GM23338 (cell line): ENCODE measurements around the gene FEZF1. TPM values are rescaled to one million over a fixed set of nuclear protein-coding genes. Genes with fewer than 3 reads are reported as not detected.

Source experiments
- ATAC-seq: fragments of 200-7000 bp; cut with Tn5 transposase; 3 replicates; pipeline ENCODE4 v1.9.1; 2020
- DNase-seq: peaks from one replicate; pipeline ENCODE4 v3.0.0-alpha.2; 2015; ENCODE audit warnings: low spot score
- H2AFZ ChIP-seq: fragments of 200-600 bp; sonication (generic); 2 replicates; pipeline ENCODE4 v1.8.0; 2016; ENCODE audit warnings: antibody characterized with exemption, mild to moderate bottlenecking, moderate library complexity
- H3F3A ChIP-seq: fragments of 200-600 bp; sonication (generic); replicated peaks from 2 replicates; pipeline ENCODE4 v1.8.0; 2017; ENCODE audit warnings: antibody characterized with exemption, mixed run types, low read depth
- H3K27ac ChIP-seq: fragments of 200-600 bp; sonication (generic); 2 replicates; pipeline ENCODE4 v1.6.1; 2016; ENCODE audit warnings: low read depth
- H3K27me3 ChIP-seq: fragments of 200-600 bp; sonication (generic); 2 replicates; pipeline ENCODE4 v1.8.0; 2016; ENCODE audit warnings: mild to moderate bottlenecking, mixed run types, moderate library complexity; ENCODE audit not compliant: insufficient read depth
- H3K36me3 ChIP-seq: fragments of 200-600 bp; sonication (generic); 2 replicates; pipeline ENCODE4 v1.8.0; 2016; ENCODE audit warnings: mild to moderate bottlenecking; ENCODE audit not compliant: insufficient read depth
- H3K4me1 ChIP-seq: fragments of 200-600 bp; sonication (generic); 2 replicates; pipeline ENCODE4 v1.8.0; 2016; ENCODE audit warnings: mild to moderate bottlenecking, moderate library complexity; ENCODE audit not compliant: insufficient read depth
- H3K4me2 ChIP-seq: fragments of 200-600 bp; sonication (generic); 2 replicates; pipeline ENCODE4 v1.7.1; 2017; ENCODE audit warnings: mixed run types
- H3K4me3 ChIP-seq: fragments of 200-600 bp; sonication (generic); 2 replicates; pipeline ENCODE4 v1.6.1; 2016; ENCODE audit warnings: mixed run types
- H3K79me2 ChIP-seq: fragments of 200-600 bp; sonication (generic); replicated peaks from 2 replicates; pipeline ENCODE4 v1.8.0; 2017; ENCODE audit warnings: mild to moderate bottlenecking; ENCODE audit not compliant: insufficient read depth
- H3K9me2 ChIP-seq: fragments of 200-600 bp; sonication (generic); 2 replicates; pipeline ENCODE4 v1.8.0; 2017; ENCODE audit not compliant: insufficient read depth
- H4K20me1 ChIP-seq: fragments of 200-600 bp; sonication (generic); replicated peaks from 2 replicates; pipeline ENCODE4 v1.8.0; 2017; ENCODE audit warnings: mild to moderate bottlenecking; ENCODE audit not compliant: insufficient read depth
- H3K27ac Mint-ChIP-seq: 2 replicates; pipeline ENCODE4 v1.8.0; 2020; ENCODE audit warnings: inconsistent platforms, mild to moderate bottlenecking, moderate library complexity, mixed read lengths
- H3K27me3 Mint-ChIP-seq: 3 replicates; pipeline ENCODE4 v1.8.0; 2022; ENCODE audit warnings: low read depth, mild to moderate bottlenecking, moderate library complexity, mixed read lengths, inconsistent platforms; ENCODE audit not compliant: insufficient read depth, poor library complexity
- H3K36me3 Mint-ChIP-seq: 3 replicates; pipeline ENCODE4 v1.8.0; 2021; ENCODE audit warnings: low read depth, mild to moderate bottlenecking, inconsistent platforms, moderate library complexity, mixed read lengths
- H3K4me1 Mint-ChIP-seq: 3 replicates; pipeline ENCODE4 v1.8.0; 2020; ENCODE audit warnings: mild to moderate bottlenecking, inconsistent platforms, mixed read lengths
- H3K4me3 Mint-ChIP-seq: 3 replicates; pipeline ENCODE4 v1.8.0; 2021; ENCODE audit warnings: moderate library complexity, mild to moderate bottlenecking, inconsistent platforms, mixed read lengths
- H3K9me3 Mint-ChIP-seq: 3 replicates; pipeline ENCODE4 v1.8.0; 2020; ENCODE audit warnings: moderate library complexity, mild to moderate bottlenecking, inconsistent platforms, mixed read lengths
- CREB1 ChIP-seq: fragments of 250-450 bp; sonication (Bioruptor Pico); IDR thresholded peaks from 2 replicates; pipeline ENCODE4 v1.5.0; 2020; ENCODE audit warnings: low read depth, mild to moderate bottlenecking, moderate library complexity
- EZH2 ChIP-seq: fragments of 200-600 bp; sonication (generic); IDR thresholded peaks from one replicate; pipeline ENCODE4 v1.8.0; 2017; ENCODE audit warnings: antibody characterized with exemption, mild to moderate bottlenecking, low read depth; ENCODE audit not compliant: unreplicated experiment
- EZH2phosphoT487 ChIP-seq: fragments of 200-600 bp; sonication (generic); IDR thresholded peaks from one replicate; pipeline ENCODE4 v1.8.1; 2018; ENCODE audit warnings: antibody characterized with exemption; ENCODE audit not compliant: unreplicated experiment
- JUNB ChIP-seq: IDR thresholded peaks from one replicate; pipeline ENCODE4 v1.6.1; 2016; ENCODE audit warnings: antibody characterized with exemption; ENCODE audit not compliant: unreplicated experiment
- NANOG ChIP-seq: IDR thresholded peaks from 2 replicates; pipeline ENCODE4 v1.6.1; 2016; ENCODE audit warnings: antibody characterized with exemption, borderline replicate concordance
- REST ChIP-seq: IDR thresholded peaks from one replicate; pipeline ENCODE4 v1.6.1; 2018; ENCODE audit warnings: antibody characterized with exemption; ENCODE audit not compliant: unreplicated experiment
- STAT1 ChIP-seq: IDR thresholded peaks from one replicate; pipeline ENCODE4 v1.6.1; 2016; ENCODE audit warnings: antibody characterized with exemption; ENCODE audit not compliant: unreplicated experiment
- ZNF114 ChIP-seq: fragments of 250-450 bp; sonication (Bioruptor Pico); IDR thresholded peaks from 2 replicates; pipeline ENCODE4 v1.5.0; 2020; ENCODE audit warnings: mild to moderate bottlenecking, moderate library complexity
- ZNF331 ChIP-seq: fragments of 250-450 bp; sonication (Bioruptor Pico); IDR thresholded peaks from 2 replicates; pipeline ENCODE4 v1.5.0; 2020; ENCODE audit warnings: low read depth, mild to moderate bottlenecking, moderate library complexity
- ZNF462 ChIP-seq: fragments of 250-450 bp; sonication (Bioruptor Pico); IDR thresholded peaks from 2 replicates; pipeline ENCODE4 v1.5.0; 2020; ENCODE audit warnings: mild to moderate bottlenecking, moderate library complexity
- polyA plus RNA-seq: library from polyadenylated mRNA; unstranded; fragments of >200 nt; fragmentation: Nextera tagmentation; extraction: Ambion mirVana; gene quantifications from 2 replicates; pipeline ENCODE4 v1.2.1, GENCODE V29; 2016
- total RNA-seq: library from RNA; depleted of rRNA; stranded (reverse); fragments of >200 nt; shearing (Covaris generic); gene quantifications from 2 replicates; pipeline ENCODE4 v1.2.3, GENCODE V29; 2014
- TF ChIP-seq, protein P1 (sequence below): IDR thresholded peaks from 2 replicates; pipeline ENCODE4 v1.6.1; 2016; ENCODE audit warnings: antibody characterized with exemption

FEZF1 gene
- total and polyA plus RNA-seq, 2 experiments from 2014 or later: 1.0 to 2.3 TPM

- TF ChIP-seq EZH2 (no peak), CREB1 (no peak), STAT1 (no peak), JUNB (no peak), EZH2phosphoT487 (no peak), REST (no peak)
Measured at GRCh38 chr7:122261442-122261841, 43.1 kb downstream of the FEZF1 start (continued).

GRCh38 chr7:122261016-122261415 lies 43.5 kb downstream of the FEZF1 start:
- Histone ChIP-seq H3K27me3 (no peaks in the 10 kb centered on the region), H3K4me1 (peaks cover 37% of the 10 kb centered on the region), H3K9me2 (no peaks in the 10 kb centered on the region), H3K79me2 (no peaks in the 10 kb centered on the region), H3K27ac (no peak overlapping the region), H4K20me1 (no peaks in the 10 kb centered on the region), H3K36me3 (no peaks in the 10 kb centered on the region), H2AFZ (no peak overlapping the region), H3F3A (no peaks in the 10 kb centered on the region), H3K4me3 (peak overlapping the region; percentile 15; the same call in 1 of the 2 replicates), H3K4me2 (peak overlapping the region; percentile 58)
- no peaks in the 10 kb centered on the region for H3K9me3 Mint-ChIP-seq
- peaks cover 4% of the 10 kb centered on the region for H3K27me3 Mint-ChIP-seq
- no peak overlapping the region for H3K4me3 Mint-ChIP-seq
- H3K4me1 Mint-ChIP-seq: peaks cover 33% of the 10 kb centered on the region
- ATAC-seq: no peak
- no peak for DNase-seq
- no peak overlapping the region for H3K27ac Mint-ChIP-seq
- H3K36me3 Mint-ChIP-seq: no peaks in the 10 kb centered on the region
- TF ChIP-seq EZH2phosphoT487 (no peak), ZNF462 (CRISPR knock-in tag) (no peak), ZNF331 (CRISPR knock-in tag) (no peak), EZH2 (no peak), NANOG (no peak), REST (no peak), ZNF114 (no peak), CREB1 (no peak)
- TF ChIP-seq, protein P1, sequence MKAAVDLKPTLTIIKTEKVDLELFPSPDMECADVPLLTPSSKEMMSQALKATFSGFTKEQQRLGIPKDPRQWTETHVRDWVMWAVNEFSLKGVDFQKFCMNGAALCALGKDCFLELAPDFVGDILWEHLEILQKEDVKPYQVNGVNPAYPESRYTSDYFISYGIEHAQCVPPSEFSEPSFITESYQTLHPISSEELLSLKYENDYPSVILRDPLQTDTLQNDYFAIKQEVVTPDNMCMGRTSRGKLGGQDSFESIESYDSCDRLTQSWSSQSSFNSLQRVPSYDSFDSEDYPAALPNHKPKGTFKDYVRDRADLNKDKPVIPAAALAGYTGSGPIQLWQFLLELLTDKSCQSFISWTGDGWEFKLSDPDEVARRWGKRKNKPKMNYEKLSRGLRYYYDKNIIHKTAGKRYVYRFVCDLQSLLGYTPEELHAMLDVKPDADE: no peak
